Measurements from ENCODE around the gene SLC50A1. TPM values are rescaled to one million over a fixed set of nuclear protein-coding genes. Genes with fewer than 3 reads are reported as not detected.
A peak's percentile ranks its signal among the peaks of the same experiment; 100 is the strongest.

SLC50A1 gene
- total and polyA plus RNA-seq, 9 of the 15 experiments (the other 6 are each of a cell fraction or from before 2014, with no cell fraction given) = 46.5 to 132 (median 91.9) TPM

DNA sequence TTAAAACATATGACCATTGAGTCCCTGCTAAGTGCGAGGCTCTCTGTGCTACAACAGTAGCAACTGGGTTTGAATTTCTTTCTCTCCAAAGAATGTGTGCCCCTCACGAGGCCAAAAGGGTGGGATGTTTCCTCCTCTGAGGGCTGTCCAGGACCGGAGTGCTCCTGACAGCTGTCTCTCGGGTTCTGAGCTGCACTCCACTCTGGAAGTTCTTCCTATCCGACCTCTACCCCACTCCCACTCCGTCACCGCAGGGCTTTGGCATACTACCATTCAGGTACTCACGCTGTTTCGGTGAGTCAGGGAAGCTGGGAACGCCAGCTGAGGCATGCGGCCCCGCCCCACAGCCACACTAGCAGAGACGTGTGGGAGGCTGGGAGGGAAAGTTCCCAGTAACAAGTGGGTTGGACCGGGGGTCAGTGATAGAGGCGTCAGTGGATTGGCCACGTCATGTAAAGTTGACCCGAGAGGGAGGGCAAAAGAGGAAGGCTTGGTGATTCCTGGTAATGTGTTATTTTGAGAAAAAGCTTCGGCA is 705 bp upstream of the SLC50A1 start (continued):
- no peak for TF ChIP-seq FOXK1 (CRISPR knock-in tag; IDR thresholded peaks at IDR 0.05; ENCODE audit: borderline replicate concordance)
- TF ChIP-seq RNF2 (IDR thresholded peaks at IDR 0.05) = 0 out of 2 replicates have a peak, but pooled peaks have one; percentile 13
- TF ChIP-seq KLF1 (tag; IDR thresholded peaks at IDR 0.05) = 0 out of 2 replicates have a peak, but pooled peaks have one; percentile 61
- TF ChIP-seq, protein P1, sequence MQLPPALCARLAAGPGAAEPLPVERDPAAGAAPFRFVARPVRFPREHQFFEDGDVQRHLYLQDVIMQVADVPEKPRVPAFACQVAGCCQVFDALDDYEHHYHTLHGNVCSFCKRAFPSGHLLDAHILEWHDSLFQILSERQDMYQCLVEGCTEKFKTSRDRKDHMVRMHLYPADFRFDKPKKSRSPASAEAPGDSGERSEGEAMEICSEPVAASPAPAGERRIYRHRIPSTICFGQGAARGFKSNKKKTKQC (CRISPR knock-in tag; IDR thresholded peaks at IDR 0.05) = no peak
- peak in 1 of 2 experiments; percentile 87; a peak in 2 of 4 replicates for TF ChIP-seq HDAC1 (IDR thresholded peaks at IDR 0.05)
- TF ChIP-seq, protein P2, sequence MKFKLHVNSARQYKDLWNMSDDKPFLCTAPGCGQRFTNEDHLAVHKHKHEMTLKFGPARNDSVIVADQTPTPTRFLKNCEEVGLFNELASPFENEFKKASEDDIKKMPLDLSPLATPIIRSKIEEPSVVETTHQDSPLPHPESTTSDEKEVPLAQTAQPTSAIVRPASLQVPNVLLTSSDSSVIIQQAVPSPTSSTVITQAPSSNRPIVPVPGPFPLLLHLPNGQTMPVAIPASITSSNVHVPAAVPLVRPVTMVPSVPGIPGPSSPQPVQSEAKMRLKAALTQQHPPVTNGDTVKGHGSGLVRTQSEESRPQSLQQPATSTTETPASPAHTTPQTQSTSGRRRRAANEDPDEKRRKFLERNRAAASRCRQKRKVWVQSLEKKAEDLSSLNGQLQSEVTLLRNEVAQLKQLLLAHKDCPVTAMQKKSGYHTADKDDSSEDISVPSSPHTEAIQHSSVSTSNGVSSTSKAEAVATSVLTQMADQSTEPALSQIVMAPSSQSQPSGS (CRISPR knock-in tag; IDR thresholded peaks at IDR 0.05) = no peak
- TF ChIP-seq, protein P3, sequence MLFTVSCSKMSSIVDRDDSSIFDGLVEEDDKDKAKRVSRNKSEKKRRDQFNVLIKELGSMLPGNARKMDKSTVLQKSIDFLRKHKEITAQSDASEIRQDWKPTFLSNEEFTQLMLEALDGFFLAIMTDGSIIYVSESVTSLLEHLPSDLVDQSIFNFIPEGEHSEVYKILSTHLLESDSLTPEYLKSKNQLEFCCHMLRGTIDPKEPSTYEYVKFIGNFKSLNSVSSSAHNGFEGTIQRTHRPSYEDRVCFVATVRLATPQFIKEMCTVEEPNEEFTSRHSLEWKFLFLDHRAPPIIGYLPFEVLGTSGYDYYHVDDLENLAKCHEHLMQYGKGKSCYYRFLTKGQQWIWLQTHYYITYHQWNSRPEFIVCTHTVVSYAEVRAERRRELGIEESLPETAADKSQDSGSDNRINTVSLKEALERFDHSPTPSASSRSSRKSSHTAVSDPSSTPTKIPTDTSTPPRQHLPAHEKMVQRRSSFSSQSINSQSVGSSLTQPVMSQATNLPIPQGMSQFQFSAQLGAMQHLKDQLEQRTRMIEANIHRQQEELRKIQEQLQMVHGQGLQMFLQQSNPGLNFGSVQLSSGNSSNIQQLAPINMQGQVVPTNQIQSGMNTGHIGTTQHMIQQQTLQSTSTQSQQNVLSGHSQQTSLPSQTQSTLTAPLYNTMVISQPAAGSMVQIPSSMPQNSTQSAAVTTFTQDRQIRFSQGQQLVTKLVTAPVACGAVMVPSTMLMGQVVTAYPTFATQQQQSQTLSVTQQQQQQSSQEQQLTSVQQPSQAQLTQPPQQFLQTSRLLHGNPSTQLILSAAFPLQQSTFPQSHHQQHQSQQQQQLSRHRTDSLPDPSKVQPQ (CRISPR knock-in tag; IDR thresholded peaks at IDR 0.05; ENCODE audit: borderline replicate concordance) = no peak
- TF ChIP-seq HMG20A (CRISPR knock-in tag; conservative IDR thresholded peaks at IDR 0.05) = no peak
- TF ChIP-seq, protein P4, sequence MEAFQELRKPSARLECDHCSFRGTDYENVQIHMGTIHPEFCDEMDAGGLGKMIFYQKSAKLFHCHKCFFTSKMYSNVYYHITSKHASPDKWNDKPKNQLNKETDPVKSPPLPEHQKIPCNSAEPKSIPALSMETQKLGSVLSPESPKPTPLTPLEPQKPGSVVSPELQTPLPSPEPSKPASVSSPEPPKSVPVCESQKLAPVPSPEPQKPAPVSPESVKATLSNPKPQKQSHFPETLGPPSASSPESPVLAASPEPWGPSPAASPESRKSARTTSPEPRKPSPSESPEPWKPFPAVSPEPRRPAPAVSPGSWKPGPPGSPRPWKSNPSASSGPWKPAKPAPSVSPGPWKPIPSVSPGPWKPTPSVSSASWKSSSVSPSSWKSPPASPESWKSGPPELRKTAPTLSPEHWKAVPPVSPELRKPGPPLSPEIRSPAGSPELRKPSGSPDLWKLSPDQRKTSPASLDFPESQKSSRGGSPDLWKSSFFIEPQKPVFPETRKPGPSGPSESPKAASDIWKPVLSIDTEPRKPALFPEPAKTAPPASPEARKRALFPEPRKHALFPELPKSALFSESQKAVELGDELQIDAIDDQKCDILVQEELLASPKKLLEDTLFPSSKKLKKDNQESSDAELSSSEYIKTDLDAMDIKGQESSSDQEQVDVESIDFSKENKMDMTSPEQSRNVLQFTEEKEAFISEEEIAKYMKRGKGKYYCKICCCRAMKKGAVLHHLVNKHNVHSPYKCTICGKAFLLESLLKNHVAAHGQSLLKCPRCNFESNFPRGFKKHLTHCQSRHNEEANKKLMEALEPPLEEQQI (IDR thresholded peaks at IDR 0.05) = no peak
- TF ChIP-seq ZNF655 (CRISPR knock-in tag; IDR thresholded peaks at IDR 0.05) = no peak
- TF ChIP-seq ZHX1 (conservative IDR thresholded peaks at IDR 0.05; ENCODE audit: low read length) = no peak
- TF ChIP-seq JUN (IDR thresholded peaks at IDR 0.05; ENCODE audit: borderline replicate concordance, low read depth, low read length) = peak; percentile 35; the same call in 1 of the 2 replicates
- 0 out of 2 replicates have a peak, but pooled peaks have one; percentile 43 for TF ChIP-seq JUN (CRISPR knock-in tag; IDR thresholded peaks at IDR 0.05; ENCODE audit: borderline replicate concordance)
- TF ChIP-seq KDM1A (IDR thresholded peaks at IDR 0.05) = no peak
- TF ChIP-seq ZNF347 (CRISPR knock-in tag; IDR thresholded peaks at IDR 0.05; ENCODE audit: low read depth) = no peak
- no peak for TF ChIP-seq POLR2G (IDR thresholded peaks at IDR 0.05; ENCODE audit: low read depth, low read length)

Data from K562 (cell line).